ENCODE data around the gene CHRNA7.

- no peak for TF ChIP-seq CTCF (IDR thresholded peaks at IDR 0.05)
- TF ChIP-seq POLR2A (IDR thresholded peaks at IDR 0.05) = no peak
Observed at GRCh38 chr15:32131803-32132202, 101.5 kb downstream of the CHRNA7 start.

All from uterus (tissue), 2 donors.